H54 (cell line): ENCODE results near the gene PRRX2.

Experiments
- DNase-seq: peaks from one replicate; pipeline ENCODE4 v3.0.0; 2011; ENCODE audit warnings: low spot score, mixed read lengths; ENCODE audit not compliant: insufficient read length
- FAIRE-seq: peaks from 3 replicates; lab custom pipeline; 2011; peaks lifted over from hg19 to GRCh38; lab: Jason Lieb, UNC
- POLR2A ChIP-seq: IDR thresholded peaks from 2 replicates; pipeline ENCODE4 v1.6.1; 2011; ENCODE audit warnings: low read depth, mild to moderate bottlenecking, low read length

Gene PRRX2

DNA sequence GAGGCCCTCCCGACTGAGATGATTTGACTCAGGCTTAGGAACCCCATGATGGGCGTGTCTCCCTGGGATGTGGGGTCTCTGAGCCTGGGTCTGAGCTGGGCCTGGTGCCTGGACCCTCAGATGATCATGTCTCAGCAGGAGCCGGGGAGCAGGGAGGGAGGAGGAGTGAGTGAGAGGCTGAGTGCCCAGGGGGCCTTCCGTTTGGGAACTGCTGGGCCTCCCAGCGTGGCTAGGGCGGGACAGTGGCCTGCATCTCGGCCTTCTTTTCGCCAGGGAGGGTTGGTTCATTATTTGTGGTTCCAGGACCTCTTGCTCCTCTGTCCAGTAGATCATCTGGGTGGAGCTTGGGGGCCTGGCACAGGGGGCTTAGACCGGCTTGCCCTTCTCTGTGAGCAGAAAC is 5.6 kb downstream of the PRRX2 start:
- FAIRE-seq (no peak), DNase-seq (no peak)
- TF ChIP-seq POLR2A, result no peak

DNA sequence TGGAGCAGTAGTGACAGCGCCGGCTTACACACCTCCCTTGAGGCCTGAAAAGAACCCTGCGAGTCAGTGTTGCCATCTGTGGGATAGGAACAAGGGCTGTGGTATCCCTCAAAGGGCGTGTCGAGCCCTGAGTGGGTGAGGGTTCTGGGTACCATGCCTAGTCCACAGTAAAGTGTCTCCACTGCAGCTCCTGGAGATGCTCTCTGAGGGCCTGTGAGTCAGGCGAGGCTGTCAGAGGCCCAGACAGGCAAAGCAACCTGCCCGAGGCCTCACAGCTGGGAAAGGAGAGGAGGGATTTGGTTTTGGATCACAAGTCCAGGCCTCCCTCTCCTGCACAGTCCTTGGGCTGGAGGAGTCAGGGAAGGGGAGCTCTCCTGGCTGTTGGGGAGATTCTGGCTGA is 6.1 kb downstream of the PRRX2 start:
- no peak for TF ChIP-seq POLR2A
- DNase-seq, result no peak
- no peak for FAIRE-seq

DNA sequence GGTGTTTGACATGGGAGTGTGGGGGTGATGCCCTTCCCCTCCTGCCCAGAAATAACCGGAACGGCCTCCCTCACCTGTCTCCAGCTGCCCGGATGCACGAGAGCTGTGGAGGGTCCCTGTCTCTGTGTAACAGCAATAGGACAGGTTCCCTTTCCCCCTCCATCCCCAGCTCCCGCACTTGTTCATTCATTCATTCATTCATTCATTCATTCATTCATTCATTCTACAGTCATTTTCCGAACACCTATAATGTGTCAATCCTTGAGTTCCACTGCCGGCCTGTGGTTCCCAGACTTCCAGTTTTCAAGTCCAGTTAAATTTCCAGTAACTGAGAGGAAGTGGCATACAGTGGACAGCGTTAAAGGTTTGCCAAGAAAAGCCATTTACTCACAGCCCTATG is 7.3 kb downstream of the PRRX2 start:
- FAIRE-seq, result no peak
- no peak for DNase-seq
- no peak for TF ChIP-seq POLR2A

DNA sequence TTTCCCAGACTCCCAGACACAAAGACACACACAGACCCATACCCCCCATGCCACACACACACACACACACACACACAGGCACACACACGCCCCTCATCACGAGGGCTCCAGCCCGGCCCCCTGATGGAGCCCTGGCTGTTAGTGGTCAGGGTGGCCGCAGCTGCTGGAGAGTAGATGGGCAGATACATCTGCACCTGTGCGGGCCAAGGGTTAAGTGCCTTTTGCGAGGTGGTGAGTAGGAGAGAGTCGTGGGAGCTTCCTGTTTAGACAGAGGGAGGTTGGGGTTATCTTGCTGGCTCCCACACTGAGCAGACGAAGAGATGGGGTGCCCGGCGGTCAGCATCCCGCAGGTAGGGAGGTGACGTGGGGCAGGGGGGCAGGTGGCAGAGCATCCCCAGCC is 8.2 kb downstream of the PRRX2 start:
- no peak for FAIRE-seq

DNA sequence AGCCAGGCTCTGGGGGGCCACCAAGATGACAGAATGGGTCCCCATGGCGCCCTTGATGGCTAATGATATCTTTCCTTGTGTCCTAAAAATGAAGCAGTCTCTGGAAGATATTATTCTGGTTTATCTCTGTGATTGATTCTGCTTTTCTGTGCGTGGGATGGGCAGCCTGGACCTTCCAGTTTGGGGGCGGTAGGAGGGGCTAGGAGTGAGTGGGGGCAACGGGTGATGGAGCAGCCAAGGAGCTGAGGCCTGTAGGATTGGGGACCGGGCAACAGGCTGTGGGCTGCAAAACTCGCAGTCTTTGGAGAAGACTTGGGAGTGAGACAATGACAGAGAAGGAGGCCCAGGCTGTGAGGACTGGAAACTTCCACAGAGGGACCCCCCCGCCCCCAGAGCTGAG is 8.8 kb downstream of the PRRX2 start:
- DNase-seq, result no peak
- TF ChIP-seq POLR2A, result no peak
- no peak for FAIRE-seq

More for the DNA sequence above, 8.2 kb downstream of the PRRX2 start:
- no peak for TF ChIP-seq POLR2A
- no peak for DNase-seq

DNA sequence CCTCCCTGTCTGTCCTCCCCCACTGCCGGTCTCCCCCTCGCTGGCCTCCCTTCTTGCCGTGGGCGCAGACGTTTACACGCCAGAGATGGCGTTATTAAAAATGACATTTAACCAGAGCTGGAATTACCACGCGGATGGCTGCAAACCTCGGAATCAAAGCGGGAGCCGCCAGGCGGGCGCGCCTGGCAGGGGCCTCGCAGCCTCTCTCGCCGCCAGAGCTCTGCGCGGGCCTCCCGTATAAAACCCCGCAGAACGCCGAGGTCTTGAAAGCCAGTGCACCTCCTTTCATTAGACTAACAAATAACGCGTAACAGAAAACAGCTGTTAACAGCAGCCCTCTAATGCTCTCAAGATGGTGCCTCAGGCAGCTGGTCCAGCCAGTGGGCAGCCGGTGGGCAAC is 10.2 kb downstream of the PRRX2 start:
- DNase-seq, result no peak
- no peak for TF ChIP-seq POLR2A
- no peak for FAIRE-seq

DNA sequence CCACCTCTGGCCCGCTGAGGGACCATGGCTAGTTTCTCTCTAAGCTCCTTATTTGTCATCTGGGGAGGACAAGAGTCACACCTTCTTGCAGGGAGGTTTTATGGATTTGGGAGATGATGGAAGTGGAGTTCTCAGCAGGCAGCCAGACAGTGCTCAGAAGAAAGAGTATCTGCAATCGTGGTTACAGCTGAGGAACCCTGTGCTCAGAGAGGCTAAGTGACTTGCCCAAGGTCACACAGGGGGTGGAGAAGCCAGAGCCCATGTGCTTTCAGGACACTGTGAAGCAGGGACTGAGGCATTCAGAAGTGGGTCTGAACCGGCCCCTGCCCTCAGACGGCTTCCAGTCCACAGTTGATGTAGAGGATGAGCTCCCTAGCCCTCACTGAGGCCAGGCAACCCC is 10.8 kb downstream of the PRRX2 start:
- no peak for FAIRE-seq
- no peak for TF ChIP-seq POLR2A
- DNase-seq, result no peak

DNA sequence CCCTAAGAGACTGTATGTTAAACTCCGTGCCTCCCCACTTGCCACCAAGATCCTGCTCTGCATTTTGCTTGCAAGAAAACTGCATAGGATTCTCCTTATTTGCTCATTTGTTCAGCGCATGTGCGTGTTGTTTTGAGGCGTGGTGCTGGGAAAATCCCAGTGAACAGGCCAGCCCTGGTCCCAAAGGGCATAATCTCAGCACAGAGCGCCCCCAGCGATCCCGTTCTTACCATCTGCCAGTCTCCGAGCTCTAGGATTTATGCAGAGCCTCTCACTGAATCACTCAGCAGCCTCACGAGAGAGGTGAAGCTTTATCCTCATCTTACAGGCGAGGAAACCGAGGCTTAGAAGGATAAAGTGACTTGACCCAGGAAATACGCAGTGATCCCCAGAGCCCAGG is 11.5 kb downstream of the PRRX2 start:
- DNase-seq (no peak), FAIRE-seq (no peak)
- TF ChIP-seq POLR2A, result no peak

DNA sequence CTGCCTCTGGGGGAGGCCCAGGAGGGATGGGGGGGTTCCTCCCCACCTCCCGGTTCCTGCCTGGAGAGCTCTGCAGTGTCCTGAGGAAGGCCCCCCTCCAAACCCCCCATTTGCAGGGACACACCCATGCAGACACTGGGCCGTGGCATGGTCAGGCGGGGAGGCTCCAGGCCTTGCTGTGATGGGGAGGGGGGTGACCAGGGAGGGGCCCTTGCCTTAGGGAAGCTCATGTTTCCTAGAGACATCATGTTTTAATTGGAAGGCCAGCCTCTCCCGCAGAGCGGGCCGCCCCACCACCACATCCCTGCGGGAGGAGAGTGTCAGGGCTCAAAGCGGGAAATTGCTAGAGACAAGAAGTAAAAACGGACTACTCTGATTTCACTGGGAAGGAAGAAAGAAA is 12.0 kb downstream of the PRRX2 start:
- FAIRE-seq (no peak), DNase-seq (no peak)
- TF ChIP-seq POLR2A, result no peak

DNA sequence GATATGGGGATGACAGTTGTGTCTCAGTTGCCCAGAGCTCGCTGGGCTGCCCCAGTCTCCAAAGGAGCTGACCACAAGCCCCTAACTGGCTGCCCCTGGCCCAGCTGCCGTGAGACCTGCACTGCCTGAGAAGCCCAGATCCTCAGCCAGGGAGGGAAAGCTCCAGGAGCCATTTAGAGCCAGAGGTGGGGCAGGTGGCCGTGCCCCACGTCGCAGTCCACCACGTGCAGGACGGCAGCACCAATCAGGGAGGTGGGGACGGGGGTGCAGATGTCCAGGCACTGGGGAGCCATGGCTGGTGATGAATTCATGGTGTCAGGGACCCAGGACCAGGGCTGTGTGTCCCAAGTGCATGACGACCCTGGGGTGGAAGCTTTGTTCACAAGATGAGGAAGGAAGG is 13.4 kb downstream of the PRRX2 start:
- no peak for DNase-seq
- FAIRE-seq, result no peak
- no peak for TF ChIP-seq POLR2A

DNA sequence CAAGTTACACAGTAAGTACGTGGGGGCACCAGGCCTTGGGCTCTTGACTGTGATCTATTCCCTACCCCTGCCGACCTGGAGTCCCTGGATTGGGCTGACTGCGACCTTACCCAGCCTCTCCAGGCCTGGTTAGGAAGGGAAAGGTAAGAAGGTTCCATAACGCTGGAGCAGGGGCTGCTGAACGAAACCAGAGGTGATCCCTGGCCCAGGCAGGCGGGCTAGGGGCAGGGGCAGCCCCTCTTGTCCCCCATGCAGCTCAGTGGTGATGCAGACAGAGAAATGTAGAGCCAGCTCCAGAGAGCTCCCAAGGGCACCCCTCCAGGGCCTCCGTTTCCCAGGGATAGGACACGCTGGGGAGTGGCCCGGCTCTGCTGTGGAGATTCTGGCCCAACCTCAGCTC is 14.1 kb downstream of the PRRX2 start:
- no peak for TF ChIP-seq POLR2A
- DNase-seq (no peak), FAIRE-seq (no peak)

DNA sequence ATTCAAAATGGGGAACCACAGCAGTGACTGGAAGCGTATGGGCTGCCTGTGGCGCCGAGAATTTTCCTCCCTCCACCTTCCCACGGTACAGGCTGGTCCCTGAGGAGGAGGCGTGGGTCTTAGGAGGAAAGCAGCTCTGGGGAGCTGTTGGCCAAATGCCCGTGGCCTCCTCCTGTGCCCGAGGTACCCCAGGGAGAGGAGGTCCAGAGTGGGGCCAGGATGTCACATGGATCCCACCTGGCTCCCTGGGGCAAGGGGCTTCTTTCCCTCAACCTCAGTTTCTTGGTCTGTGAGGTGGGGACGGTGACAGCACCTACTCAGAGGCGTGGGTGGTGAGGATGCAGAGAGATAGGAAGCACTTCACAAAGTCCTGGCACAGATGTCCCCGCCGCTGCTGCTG is 16.5 kb downstream of the PRRX2 start:
- no peak for TF ChIP-seq POLR2A
- DNase-seq (no peak), FAIRE-seq (no peak)

DNA sequence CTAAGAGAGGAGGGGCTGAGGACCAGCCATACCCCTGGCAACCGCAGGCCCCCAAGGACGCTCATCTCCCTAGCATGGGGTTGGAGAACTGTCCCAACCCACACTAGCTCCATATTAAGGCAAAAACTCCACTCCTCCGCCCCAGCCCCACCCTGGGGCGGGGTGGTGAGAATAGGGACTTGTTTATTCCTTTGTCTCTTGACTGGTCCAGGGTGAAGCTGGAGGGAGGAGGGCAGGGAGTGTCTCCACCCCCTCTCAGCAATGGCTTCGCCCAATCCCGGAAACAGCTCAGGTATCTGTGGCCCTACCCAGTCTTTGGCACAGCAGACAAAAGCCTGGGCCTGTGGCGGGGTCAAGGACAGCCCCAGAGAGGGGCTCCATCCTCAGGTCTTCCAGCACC is 16.9 kb downstream of the PRRX2 start:
- FAIRE-seq (no peak), DNase-seq (no peak)
- no peak for TF ChIP-seq POLR2A

DNA sequence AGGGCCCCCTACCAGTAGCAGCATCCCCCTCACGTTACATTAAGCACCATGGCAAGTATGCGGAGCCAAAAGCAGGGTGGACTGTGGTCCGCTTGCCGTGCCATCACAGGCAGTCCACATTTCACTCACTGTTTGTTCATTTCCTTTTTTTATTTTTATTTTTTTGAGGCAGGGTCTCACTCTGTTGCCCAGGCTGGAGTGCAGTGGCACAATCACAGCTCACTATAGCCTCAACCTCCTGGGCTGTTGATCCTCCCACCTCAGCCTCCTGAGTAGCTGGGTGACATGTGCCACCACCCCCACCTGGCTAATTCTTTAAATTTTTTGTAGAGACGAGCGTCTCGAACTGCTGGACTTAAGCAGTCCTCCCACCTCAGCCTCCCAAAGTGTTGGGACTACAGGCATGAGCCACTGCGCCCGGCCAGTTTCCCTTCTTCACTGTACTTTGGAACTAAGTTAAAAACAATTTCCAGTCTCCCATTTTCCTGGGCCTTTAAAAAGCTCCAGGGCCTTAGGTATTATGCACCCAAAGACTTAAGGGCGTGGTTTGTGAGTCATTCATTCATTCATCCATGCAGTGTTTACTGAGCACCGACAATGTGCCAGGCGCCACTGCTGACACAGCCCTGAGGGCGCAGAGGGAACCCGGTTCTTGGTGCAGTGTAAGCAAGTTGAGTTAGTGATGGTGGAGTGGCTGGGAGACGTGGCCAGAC is 19.9 kb downstream of the PRRX2 start:
- FAIRE-seq, result peak; percentile 61
- DNase-seq, result peak; percentile 67
- TF ChIP-seq POLR2A, result no peak

DNA sequence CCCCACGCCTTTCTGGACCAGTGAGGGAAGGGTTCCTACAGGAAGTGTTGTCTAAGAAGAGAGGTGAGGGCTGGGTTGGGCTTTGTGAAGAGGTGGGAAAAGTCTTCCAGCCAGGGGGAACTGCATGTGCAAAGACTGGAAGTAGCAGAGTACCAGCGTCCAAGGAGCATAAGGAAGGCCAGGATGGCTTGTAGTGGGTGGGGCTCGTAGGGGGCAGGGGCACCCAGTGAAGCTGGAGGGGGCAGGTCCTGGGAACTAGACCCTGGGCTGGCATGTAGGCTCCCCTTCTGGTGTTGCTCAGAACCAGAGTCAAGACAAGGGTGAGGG is 20.4 kb downstream of the PRRX2 start:
- no peak for FAIRE-seq

More for the DNA sequence above, 20.4 kb downstream of the PRRX2 start:
- DNase-seq, result no peak
- no peak for TF ChIP-seq POLR2A
